ENCODE measurements around the gene ENGASE.

ENGASE gene

DNA sequence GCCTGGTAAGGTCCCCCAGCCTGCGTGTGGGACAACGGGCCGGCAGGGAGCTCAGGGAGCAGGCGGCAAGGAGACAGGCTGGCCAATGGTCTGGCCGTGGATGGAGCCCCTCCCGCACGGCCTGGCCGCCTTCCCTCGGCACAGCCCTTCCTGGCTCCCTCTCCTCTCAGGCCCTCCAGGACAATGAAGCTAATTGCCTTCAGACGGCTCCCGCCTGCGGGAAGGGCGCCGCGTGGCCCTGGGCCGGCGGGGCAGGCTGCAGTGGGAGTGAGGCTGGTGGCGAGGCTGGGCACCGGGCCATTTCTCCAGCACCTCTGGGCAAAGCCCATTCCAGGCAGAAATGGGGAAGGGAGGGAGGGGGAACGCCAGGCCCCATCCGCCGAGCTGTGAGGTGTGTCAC is 50.9 kb downstream of the ENGASE start:
- Histone ChIP-seq H3K4me3 (ENCODE audit: insufficient read depth, low read depth, low read length, poor library complexity, severe bottlenecking) (no peak overlapping the region), H3K27ac (ENCODE audit: insufficient read depth, low read length, poor library complexity, severe bottlenecking) (no peak overlapping the region), H3K27me3 (replicated peaks; ENCODE audit: control insufficient read depth, insufficient read depth, low read length, poor library complexity, severe bottlenecking) (no peaks in the 10 kb centered on the region), H3K4me1 (ENCODE audit: control insufficient read depth, insufficient read depth, low read length, poor library complexity, severe bottlenecking) (no peaks in the 10 kb centered on the region), H3K9me3 (ENCODE audit: control insufficient read depth, low read length) (no peaks in the 10 kb centered on the region), H3K36me3 (ENCODE audit: control insufficient read depth, insufficient read depth, low read length) (no peaks in the 10 kb centered on the region)
- no peak for DNase-seq

DNA sequence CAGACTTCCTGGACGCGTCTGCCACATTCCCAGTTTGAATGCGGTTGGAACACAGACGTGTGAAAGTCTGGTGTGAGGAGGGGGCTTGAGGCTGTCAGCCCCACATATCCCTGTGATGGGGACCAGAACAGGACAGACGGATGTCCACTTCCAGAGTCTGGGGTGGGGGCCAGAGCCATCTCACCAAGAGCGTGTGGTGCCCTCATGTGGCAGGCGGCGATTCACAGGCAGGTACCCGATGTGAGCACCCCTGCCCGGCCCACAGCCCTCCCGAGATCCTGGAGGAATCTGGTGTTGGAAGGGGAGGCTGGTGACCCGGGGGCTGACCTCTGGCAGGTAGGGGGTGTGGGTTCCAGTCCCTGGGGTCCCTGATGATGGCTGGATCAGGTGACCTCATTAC is 51.5 kb downstream of the ENGASE start:
- DNase-seq, result no peak
- H3K27ac ChIP-seq (ENCODE audit: insufficient read depth, low read length, poor library complexity, severe bottlenecking), result no peak overlapping the region
- no peaks in the 10 kb centered on the region for H3K4me1 ChIP-seq (ENCODE audit: control insufficient read depth, insufficient read depth, low read length, poor library complexity, severe bottlenecking)
- H3K4me3 ChIP-seq (ENCODE audit: insufficient read depth, low read depth, low read length, poor library complexity, severe bottlenecking), result no peak overlapping the region
- H3K27me3 ChIP-seq (replicated peaks; ENCODE audit: control insufficient read depth, insufficient read depth, low read length, poor library complexity, severe bottlenecking), result no peaks in the 10 kb centered on the region
- no peaks in the 10 kb centered on the region for H3K36me3 ChIP-seq (ENCODE audit: control insufficient read depth, insufficient read depth, low read length)
- H3K9me3 ChIP-seq (ENCODE audit: control insufficient read depth, low read length), result no peaks in the 10 kb centered on the region

DNA sequence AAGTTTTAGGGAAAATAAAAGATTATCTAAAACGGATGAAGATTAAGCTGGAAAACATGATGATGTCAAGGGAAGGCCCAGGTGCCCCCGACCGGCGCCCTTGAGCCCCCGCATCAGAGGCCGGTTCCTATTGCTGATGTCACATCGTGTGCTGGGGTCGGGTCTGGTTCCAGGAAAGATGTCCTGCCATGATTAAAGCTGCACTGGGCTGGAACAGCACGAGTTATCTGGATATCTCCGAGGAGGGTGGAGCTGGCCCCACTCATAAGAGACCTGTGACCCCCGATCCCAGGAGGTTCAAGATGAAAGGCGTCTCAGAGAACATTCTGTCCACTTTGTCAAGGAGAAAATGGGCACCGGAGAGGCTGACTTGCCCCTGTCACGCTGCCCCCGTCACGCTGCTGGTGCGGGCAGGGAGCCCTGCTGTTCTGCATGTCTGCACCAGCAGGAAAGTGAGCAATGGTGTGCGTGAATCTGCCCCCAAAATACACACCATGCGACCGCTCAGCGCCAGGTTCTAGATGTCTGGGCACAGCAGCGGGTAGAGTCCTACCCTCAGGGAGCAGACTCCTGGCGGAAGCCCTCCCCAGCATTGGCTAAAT is 53.0 kb downstream of the ENGASE start:
- Histone ChIP-seq H3K4me3 (ENCODE audit: insufficient read depth, low read depth, low read length, poor library complexity, severe bottlenecking) (no peak overlapping the region), H3K27me3 (replicated peaks; ENCODE audit: control insufficient read depth, insufficient read depth, low read length, poor library complexity, severe bottlenecking) (no peaks in the 10 kb centered on the region), H3K9me3 (ENCODE audit: control insufficient read depth, low read length) (no peaks in the 10 kb centered on the region), H3K27ac (ENCODE audit: insufficient read depth, low read length, poor library complexity, severe bottlenecking) (no peak overlapping the region), H3K4me1 (ENCODE audit: control insufficient read depth, insufficient read depth, low read length, poor library complexity, severe bottlenecking) (no peaks in the 10 kb centered on the region), H3K36me3 (ENCODE audit: control insufficient read depth, insufficient read depth, low read length) (no peaks in the 10 kb centered on the region)
- DNase-seq, result no peak

DNA sequence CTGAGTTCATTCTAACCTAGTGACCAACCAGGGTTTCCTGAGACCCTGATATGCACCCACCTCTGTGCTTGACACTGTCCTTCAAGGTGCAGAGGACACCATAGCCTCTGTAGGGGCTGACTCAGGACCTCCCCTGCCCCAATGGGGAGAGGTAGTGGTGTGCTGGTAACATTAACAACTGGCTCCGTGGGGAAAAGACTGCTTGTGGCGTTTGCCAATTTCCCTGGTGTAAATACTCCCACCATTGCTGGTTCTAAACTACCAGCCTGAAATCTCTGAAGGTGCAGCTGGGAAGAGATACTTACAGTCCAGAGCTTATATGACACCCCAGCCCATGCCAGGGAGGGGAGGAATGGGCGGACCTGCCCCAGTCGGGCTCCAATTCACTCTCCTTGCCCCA is 54.9 kb downstream of the ENGASE start:
- no peaks in the 10 kb centered on the region for H3K9me3 ChIP-seq (ENCODE audit: control insufficient read depth, low read length)
- H3K27ac ChIP-seq (ENCODE audit: insufficient read depth, low read length, poor library complexity, severe bottlenecking), result no peak overlapping the region
- no peaks in the 10 kb centered on the region for H3K36me3 ChIP-seq (ENCODE audit: control insufficient read depth, insufficient read depth, low read length)
- no peaks in the 10 kb centered on the region for H3K4me1 ChIP-seq (ENCODE audit: control insufficient read depth, insufficient read depth, low read length, poor library complexity, severe bottlenecking)
- DNase-seq, result no peak
- no peaks in the 10 kb centered on the region for H3K27me3 ChIP-seq (replicated peaks; ENCODE audit: control insufficient read depth, insufficient read depth, low read length, poor library complexity, severe bottlenecking)
- no peak overlapping the region for H3K4me3 ChIP-seq (ENCODE audit: insufficient read depth, low read depth, low read length, poor library complexity, severe bottlenecking)

DNA sequence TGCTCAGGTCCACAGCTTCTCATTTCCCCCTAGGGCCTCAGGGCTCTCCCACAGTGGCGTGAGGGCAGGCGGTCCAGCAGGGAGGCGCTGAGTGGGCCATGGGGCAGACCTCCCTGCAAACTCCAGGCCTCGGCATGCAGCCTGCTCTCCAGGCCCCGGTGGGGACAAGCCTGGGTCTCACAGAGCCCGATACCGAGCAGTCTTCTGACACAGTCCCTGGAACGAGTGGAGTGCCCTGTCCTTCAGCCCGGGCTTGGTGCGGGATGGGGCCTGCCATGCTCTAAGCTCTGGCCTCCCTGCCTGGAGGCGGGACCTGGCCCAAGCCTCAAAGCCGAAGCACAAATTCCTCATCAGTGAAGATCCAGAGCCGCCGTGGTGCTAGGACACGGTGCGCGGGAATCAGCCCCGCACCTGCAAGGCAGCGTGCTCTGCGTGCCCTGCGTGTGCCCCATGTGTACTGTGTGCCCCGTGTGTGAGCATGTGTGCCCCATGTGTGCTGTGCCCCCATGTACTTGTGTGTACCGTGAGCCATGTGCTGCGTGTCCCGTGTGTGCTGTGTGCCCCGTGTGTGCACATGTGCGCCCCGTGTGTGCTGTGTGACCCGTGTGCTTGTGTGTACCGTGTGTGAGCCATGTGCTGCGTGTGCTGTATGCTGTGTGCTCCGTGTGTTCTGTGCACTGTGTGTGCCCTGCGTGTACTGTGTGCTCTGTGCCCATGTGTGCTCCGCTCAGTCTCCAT is 56.1 kb downstream of the ENGASE start:
- H3K36me3 ChIP-seq (ENCODE audit: control insufficient read depth, insufficient read depth, low read length), result no peaks in the 10 kb centered on the region
- no peak overlapping the region for H3K27ac ChIP-seq (ENCODE audit: insufficient read depth, low read length, poor library complexity, severe bottlenecking)
- H3K4me3 ChIP-seq (ENCODE audit: insufficient read depth, low read depth, low read length, poor library complexity, severe bottlenecking), result no peak overlapping the region
- DNase-seq, result no peak
- no peaks in the 10 kb centered on the region for H3K27me3 ChIP-seq (replicated peaks; ENCODE audit: control insufficient read depth, insufficient read depth, low read length, poor library complexity, severe bottlenecking)
- H3K4me1 ChIP-seq (ENCODE audit: control insufficient read depth, insufficient read depth, low read length, poor library complexity, severe bottlenecking), result no peaks in the 10 kb centered on the region
- no peaks in the 10 kb centered on the region for H3K9me3 ChIP-seq (ENCODE audit: control insufficient read depth, low read length)

DNA sequence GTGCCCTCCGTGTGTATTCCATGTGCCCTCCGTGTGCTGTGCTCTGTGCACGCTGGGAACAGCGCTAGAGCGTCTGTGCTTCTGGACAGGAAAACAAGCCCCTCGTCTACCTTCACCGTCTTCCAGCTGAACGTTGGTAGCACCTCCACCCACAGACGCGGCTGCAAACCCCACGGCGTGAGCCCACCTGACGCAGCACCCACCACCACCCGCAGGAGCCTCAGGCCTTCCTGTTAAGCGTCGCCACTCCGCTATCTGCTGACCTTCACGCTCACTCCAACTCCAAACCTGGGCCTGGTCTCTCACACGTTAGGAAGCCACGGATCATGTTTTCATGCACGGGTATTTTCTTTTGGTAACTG is 56.6 kb downstream of the ENGASE start:
- Histone ChIP-seq H3K9me3 (ENCODE audit: control insufficient read depth, low read length) (no peaks in the 10 kb centered on the region), H3K4me3 (ENCODE audit: insufficient read depth, low read depth, low read length, poor library complexity, severe bottlenecking) (no peak overlapping the region), H3K4me1 (ENCODE audit: control insufficient read depth, insufficient read depth, low read length, poor library complexity, severe bottlenecking) (no peaks in the 10 kb centered on the region), H3K36me3 (ENCODE audit: control insufficient read depth, insufficient read depth, low read length) (no peaks in the 10 kb centered on the region), H3K27me3 (replicated peaks; ENCODE audit: control insufficient read depth, insufficient read depth, low read length, poor library complexity, severe bottlenecking) (no peaks in the 10 kb centered on the region), H3K27ac (ENCODE audit: insufficient read depth, low read length, poor library complexity, severe bottlenecking) (no peak overlapping the region)
- no peak for DNase-seq

DNA sequence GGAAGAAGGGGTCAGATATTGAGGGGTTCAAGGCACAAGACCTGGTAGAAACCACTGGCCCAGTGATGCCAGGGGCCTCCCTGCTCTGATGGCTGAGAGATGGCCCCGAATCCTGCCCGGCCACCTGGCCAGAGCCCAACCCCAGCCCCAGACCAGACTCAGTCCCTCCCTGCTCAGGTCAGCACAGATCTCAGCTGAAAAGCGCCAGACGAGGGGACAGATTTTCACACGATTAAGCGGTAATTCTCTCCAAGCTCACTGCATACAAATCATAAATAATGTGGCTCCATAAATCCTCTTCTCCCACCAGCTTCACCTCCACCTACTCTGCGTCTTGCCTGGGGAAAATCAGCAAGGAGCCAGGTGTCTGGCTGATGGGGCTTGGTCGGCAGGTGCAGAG is 57.1 kb downstream of the ENGASE start:
- Histone ChIP-seq H3K27ac (ENCODE audit: insufficient read depth, low read length, poor library complexity, severe bottlenecking) (no peak overlapping the region), H3K4me3 (ENCODE audit: insufficient read depth, low read depth, low read length, poor library complexity, severe bottlenecking) (no peak overlapping the region), H3K27me3 (replicated peaks; ENCODE audit: control insufficient read depth, insufficient read depth, low read length, poor library complexity, severe bottlenecking) (no peaks in the 10 kb centered on the region), H3K9me3 (ENCODE audit: control insufficient read depth, low read length) (no peaks in the 10 kb centered on the region), H3K4me1 (ENCODE audit: control insufficient read depth, insufficient read depth, low read length, poor library complexity, severe bottlenecking) (no peaks in the 10 kb centered on the region), H3K36me3 (ENCODE audit: control insufficient read depth, insufficient read depth, low read length) (no peaks in the 10 kb centered on the region)
- DNase-seq, result no peak

DNA sequence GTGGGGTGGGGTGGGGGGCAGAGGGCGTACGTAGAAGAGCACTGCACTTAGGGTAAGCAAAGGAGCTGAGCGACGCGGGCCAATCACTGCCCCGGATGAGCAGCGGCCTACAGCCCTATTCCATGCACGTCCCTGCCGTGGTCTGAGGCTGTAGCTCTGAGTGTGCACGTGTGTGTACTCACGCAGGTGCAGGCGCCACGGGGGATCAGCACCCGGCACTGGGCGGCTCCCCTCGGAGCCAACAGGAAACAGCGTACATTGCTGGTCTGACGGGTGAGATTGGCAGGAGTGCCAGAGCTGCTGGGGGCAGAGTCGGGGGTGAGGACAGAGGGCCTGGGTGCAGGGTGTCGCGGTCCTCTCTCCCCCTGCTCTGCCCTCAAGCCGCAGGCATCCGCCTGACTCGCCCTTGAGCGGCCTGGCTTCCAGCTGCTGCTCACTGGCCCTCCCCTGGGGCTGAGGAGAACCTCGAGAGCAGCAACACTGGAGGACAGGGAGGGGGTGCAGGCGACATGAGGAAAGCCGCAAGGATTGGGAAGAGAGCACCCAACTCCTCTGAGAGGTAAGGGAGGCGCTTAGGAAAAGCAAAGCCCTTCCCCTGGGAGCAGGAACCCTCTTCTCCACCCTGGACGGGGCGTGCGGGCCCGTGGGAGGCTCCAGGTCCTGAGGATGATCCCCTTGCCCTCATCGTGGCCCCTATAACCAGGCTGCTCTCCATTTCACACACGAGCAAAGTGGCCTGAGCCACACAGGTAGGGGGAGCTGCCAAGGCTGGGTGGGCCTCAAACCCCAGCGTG is 57.8 kb downstream of the ENGASE start:
- no peak overlapping the region for H3K27ac ChIP-seq (ENCODE audit: insufficient read depth, low read length, poor library complexity, severe bottlenecking)
- H3K4me1 ChIP-seq (ENCODE audit: control insufficient read depth, insufficient read depth, low read length, poor library complexity, severe bottlenecking), result no peaks in the 10 kb centered on the region
- H3K36me3 ChIP-seq (ENCODE audit: control insufficient read depth, insufficient read depth, low read length), result no peaks in the 10 kb centered on the region
- no peak overlapping the region for H3K4me3 ChIP-seq (ENCODE audit: insufficient read depth, low read depth, low read length, poor library complexity, severe bottlenecking)
- H3K27me3 ChIP-seq (replicated peaks; ENCODE audit: control insufficient read depth, insufficient read depth, low read length, poor library complexity, severe bottlenecking), result no peaks in the 10 kb centered on the region
- no peak for DNase-seq
- no peaks in the 10 kb centered on the region for H3K9me3 ChIP-seq (ENCODE audit: control insufficient read depth, low read length)

DNA sequence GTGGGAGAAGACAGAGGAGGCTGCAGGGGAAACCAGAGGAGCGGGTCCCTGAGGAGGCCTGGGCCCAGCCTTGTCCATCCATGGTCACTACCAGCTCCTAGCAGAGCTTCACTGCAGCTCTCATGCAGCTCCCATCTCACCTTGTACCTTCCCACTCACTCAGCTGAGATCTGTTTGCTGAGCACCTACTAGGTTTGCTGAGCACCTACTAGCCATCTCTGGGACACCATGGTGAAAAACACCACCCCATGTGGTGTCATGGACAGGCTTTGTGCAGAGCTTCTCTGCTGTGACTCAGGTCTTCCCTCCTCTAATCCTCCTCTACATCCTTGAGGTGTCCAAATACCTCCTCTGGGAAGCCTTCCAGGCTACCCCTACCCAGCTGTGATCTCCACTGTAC is 58.6 kb downstream of the ENGASE start:
- H3K27me3 ChIP-seq (replicated peaks; ENCODE audit: control insufficient read depth, insufficient read depth, low read length, poor library complexity, severe bottlenecking), result no peaks in the 10 kb centered on the region
- H3K4me3 ChIP-seq (ENCODE audit: insufficient read depth, low read depth, low read length, poor library complexity, severe bottlenecking), result no peak overlapping the region
- no peak for DNase-seq

DNA sequence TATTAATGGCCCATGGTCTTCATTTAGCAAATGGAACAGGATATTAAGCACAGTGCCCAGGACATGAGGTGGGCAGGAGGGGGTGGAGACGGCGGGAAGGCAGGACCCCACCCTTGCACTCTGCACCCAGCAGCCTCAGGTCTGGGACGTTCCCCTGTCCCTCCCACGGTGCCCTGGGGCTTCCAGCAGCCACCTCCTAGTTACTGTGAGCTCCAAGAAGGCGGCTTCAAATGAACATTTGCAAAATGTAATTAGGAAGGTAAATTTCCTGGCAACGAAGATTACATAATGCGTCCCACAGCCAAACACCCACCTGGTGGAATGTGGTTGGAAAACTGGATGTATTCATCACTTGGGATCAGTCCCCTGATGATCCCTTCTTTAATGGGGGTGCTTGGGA is 59.4 kb downstream of the ENGASE start:
- no peak for DNase-seq
- no peaks in the 10 kb centered on the region for H3K36me3 ChIP-seq (ENCODE audit: control insufficient read depth, insufficient read depth, low read length)
- H3K4me3 ChIP-seq (ENCODE audit: insufficient read depth, low read depth, low read length, poor library complexity, severe bottlenecking), result no peak overlapping the region
- H3K27ac ChIP-seq (ENCODE audit: insufficient read depth, low read length, poor library complexity, severe bottlenecking), result no peak overlapping the region
- no peaks in the 10 kb centered on the region for H3K4me1 ChIP-seq (ENCODE audit: control insufficient read depth, insufficient read depth, low read length, poor library complexity, severe bottlenecking)
- H3K9me3 ChIP-seq (ENCODE audit: control insufficient read depth, low read length), result no peaks in the 10 kb centered on the region
- H3K27me3 ChIP-seq (replicated peaks; ENCODE audit: control insufficient read depth, insufficient read depth, low read length, poor library complexity, severe bottlenecking), result no peaks in the 10 kb centered on the region

More for the DNA sequence above, 58.6 kb downstream of the ENGASE start:
- Histone ChIP-seq H3K4me1 (ENCODE audit: control insufficient read depth, insufficient read depth, low read length, poor library complexity, severe bottlenecking) (no peaks in the 10 kb centered on the region), H3K9me3 (ENCODE audit: control insufficient read depth, low read length) (no peaks in the 10 kb centered on the region), H3K27ac (ENCODE audit: insufficient read depth, low read length, poor library complexity, severe bottlenecking) (no peak overlapping the region), H3K36me3 (ENCODE audit: control insufficient read depth, insufficient read depth, low read length) (no peaks in the 10 kb centered on the region)
